Panc1 (cell line): ENCODE measurements around the gene ZNF44. TPM values are rescaled to one million over a fixed set of nuclear protein-coding genes. Genes with fewer than 3 reads are reported as not detected.

Experiments used
- ATAC-seq: fragments of 200-7000 bp; cut with Tn5 transposase; 2 replicates; pipeline ENCODE4 v1.9.1; 2020; ENCODE audit warnings: mild to moderate bottlenecking, moderate library complexity
- BruUV-seq: library from RNA; stranded (reverse); fragments of 400-500 nt; replicated peaks from 2 replicates; lab custom pipeline; 2021; lab: Mats Ljungman, UMichigan
- CTCF ChIA-PET: fragments of 300-600 bp; sonication (Branson Sonifier 250); formaldehyde crosslinking; loops from one replicate; lab custom pipeline; 2022; ENCODE audit warnings: antibody characterized with exemption; lab: Charles Lee
- POLR2A ChIA-PET: fragments of 300-600 bp; sonication (Branson Sonifier 250); formaldehyde crosslinking; loops from one replicate; lab custom pipeline; 2022; ENCODE audit warnings: antibody characterized with exemption; lab: Charles Lee
- DNase-seq: peaks from one replicate; pipeline ENCODE4 v3.0.0-alpha.2; 2010; ENCODE audit warnings: low read depth, low spot score
- H3K27ac ChIP-seq: 2 replicates; pipeline ENCODE4 v1.5.1; 2011; ENCODE audit warnings: mild to moderate bottlenecking, low read length, inconsistent platforms
- H3K27me3 ChIP-seq: fragments of 200-500 bp; sonication (Bioruptor generic); 2 replicates; pipeline ENCODE4 v1.6.0; 2014; ENCODE audit warnings: low read length, inconsistent platforms; ENCODE audit not compliant: control insufficient read depth, insufficient read depth
- H3K36me3 ChIP-seq: fragments of 200-500 bp; sonication (Bioruptor generic); 2 replicates; pipeline ENCODE4 v1.5.1; 2014; ENCODE audit warnings: inconsistent platforms, mild to moderate bottlenecking, low read length, moderate library complexity; ENCODE audit not compliant: control insufficient read depth, insufficient read depth
- H3K4me1 ChIP-seq: 2 replicates; pipeline ENCODE4 v1.5.1; 2011; ENCODE audit warnings: inconsistent platforms, mild to moderate bottlenecking, low read length, moderate library complexity; ENCODE audit not compliant: control insufficient read depth, insufficient read depth
- H3K4me3 ChIP-seq, 2 experiments: 2 replicates each; pipeline ENCODE4 v1.5.1; 2011 to 2012; ENCODE audit warnings: low read depth in 2 of 2, low read length in 2 of 2, mild to moderate bottlenecking in 2 of 2, inconsistent platforms in 1 of 2, moderate library complexity in 1 of 2
- H3K9me3 ChIP-seq: fragments of 200-500 bp; sonication (Bioruptor generic); 2 replicates; pipeline ENCODE4 v1.5.1; 2014; ENCODE audit warnings: low read depth, mild to moderate bottlenecking, inconsistent platforms, low read length, moderate library complexity; ENCODE audit not compliant: control insufficient read depth, insufficient read depth
- POLR2AphosphoS5 ChIP-seq: IDR thresholded peaks from 2 replicates; pipeline ENCODE4 v1.6.1; 2012; ENCODE audit warnings: mild to moderate bottlenecking, low read depth, low read length, moderate library complexity
- SIN3A ChIP-seq: IDR thresholded peaks from 2 replicates; pipeline ENCODE4 v1.6.1; 2012; ENCODE audit warnings: low read depth, mild to moderate bottlenecking, low read length, moderate library complexity, borderline replicate concordance; ENCODE audit not compliant: insufficient read depth
- TCF7L2 ChIP-seq: IDR thresholded peaks from 2 replicates; pipeline ENCODE4 v1.6.1; 2011; ENCODE audit warnings: mild to moderate bottlenecking, low read depth, low read length, inconsistent platforms
- in situ Hi-C: cut with HindIII; loops from 2 replicates; pipeline ENCODE4 v1.10.0; 2016; ENCODE audit warnings: low sequenced_read_pairs, low pct_unique_long_range_greater_than_20kb
- intact Hi-C: fragments of 100-400 bp; cut with micrococcal nuclease; formaldehyde crosslinking; loops from one replicate; pipeline ENCODE4 v1.10.0; 2022; ENCODE audit not compliant: unreplicated experiment
- total RNA-seq: library from RNA; stranded (reverse); gene quantifications from one replicate; pipeline ENCODE4 v1.2.1, GENCODE V29; 2021; ENCODE audit not compliant: unreplicated experiment
- TF ChIP-seq, protein P1 (sequence below): fragments of 450-650 bp; IDR thresholded peaks from 2 replicates; pipeline ENCODE4 v1.5.1; 2017; ENCODE audit warnings: mild to moderate bottlenecking
- TF ChIP-seq, protein P2 (sequence below), 2 experiments: IDR thresholded peaks; 2 replicates each; pipeline ENCODE4 v1.6.1; 2011 to 2012; ENCODE audit warnings: low read depth in 2 of 2, control low read depth in 1 of 2, low read length in 1 of 2, mild to moderate bottlenecking in 1 of 2, moderate library complexity in 1 of 2; ENCODE audit not compliant: insufficient read depth in 1 of 2

ZNF44 gene
- total RNA-seq, 1 experiment from 2014 or later, result 5.0 TPM

GRCh38 chr19:12260861-12261260 is 33.8 kb downstream of the ZNF44 start:
- Histone ChIP-seq H3K36me3 (no peaks in the 10 kb centered on the region), H3K4me3 (no peak overlapping the region), H3K9me3 (no peaks in the 10 kb centered on the region; the same call in 1 of the 2 replicates), H3K27ac (no peak overlapping the region), H3K4me1 (no peaks in the 10 kb centered on the region), H3K27me3 (no peaks in the 10 kb centered on the region)
- TF ChIP-seq SIN3A, result no peak
- TF ChIP-seq, protein P1, sequence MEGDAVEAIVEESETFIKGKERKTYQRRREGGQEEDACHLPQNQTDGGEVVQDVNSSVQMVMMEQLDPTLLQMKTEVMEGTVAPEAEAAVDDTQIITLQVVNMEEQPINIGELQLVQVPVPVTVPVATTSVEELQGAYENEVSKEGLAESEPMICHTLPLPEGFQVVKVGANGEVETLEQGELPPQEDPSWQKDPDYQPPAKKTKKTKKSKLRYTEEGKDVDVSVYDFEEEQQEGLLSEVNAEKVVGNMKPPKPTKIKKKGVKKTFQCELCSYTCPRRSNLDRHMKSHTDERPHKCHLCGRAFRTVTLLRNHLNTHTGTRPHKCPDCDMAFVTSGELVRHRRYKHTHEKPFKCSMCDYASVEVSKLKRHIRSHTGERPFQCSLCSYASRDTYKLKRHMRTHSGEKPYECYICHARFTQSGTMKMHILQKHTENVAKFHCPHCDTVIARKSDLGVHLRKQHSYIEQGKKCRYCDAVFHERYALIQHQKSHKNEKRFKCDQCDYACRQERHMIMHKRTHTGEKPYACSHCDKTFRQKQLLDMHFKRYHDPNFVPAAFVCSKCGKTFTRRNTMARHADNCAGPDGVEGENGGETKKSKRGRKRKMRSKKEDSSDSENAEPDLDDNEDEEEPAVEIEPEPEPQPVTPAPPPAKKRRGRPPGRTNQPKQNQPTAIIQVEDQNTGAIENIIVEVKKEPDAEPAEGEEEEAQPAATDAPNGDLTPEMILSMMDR, result no peak
- no peak for TF ChIP-seq TCF7L2
- TF ChIP-seq POLR2AphosphoS5, result no peak
- TF ChIP-seq, protein P2, sequence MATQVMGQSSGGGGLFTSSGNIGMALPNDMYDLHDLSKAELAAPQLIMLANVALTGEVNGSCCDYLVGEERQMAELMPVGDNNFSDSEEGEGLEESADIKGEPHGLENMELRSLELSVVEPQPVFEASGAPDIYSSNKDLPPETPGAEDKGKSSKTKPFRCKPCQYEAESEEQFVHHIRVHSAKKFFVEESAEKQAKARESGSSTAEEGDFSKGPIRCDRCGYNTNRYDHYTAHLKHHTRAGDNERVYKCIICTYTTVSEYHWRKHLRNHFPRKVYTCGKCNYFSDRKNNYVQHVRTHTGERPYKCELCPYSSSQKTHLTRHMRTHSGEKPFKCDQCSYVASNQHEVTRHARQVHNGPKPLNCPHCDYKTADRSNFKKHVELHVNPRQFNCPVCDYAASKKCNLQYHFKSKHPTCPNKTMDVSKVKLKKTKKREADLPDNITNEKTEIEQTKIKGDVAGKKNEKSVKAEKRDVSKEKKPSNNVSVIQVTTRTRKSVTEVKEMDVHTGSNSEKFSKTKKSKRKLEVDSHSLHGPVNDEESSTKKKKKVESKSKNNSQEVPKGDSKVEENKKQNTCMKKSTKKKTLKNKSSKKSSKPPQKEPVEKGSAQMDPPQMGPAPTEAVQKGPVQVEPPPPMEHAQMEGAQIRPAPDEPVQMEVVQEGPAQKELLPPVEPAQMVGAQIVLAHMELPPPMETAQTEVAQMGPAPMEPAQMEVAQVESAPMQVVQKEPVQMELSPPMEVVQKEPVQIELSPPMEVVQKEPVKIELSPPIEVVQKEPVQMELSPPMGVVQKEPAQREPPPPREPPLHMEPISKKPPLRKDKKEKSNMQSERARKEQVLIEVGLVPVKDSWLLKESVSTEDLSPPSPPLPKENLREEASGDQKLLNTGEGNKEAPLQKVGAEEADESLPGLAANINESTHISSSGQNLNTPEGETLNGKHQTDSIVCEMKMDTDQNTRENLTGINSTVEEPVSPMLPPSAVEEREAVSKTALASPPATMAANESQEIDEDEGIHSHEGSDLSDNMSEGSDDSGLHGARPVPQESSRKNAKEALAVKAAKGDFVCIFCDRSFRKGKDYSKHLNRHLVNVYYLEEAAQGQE (IDR thresholded peaks at IDR 0.05; ENCODE audit: insufficient read depth in 1 of 2, low read depth in 2 of 2, low read length in 1 of 2), result no peak
- no peak for ATAC-seq
- ChIA-PET CTCF (no interaction called here), POLR2A (no interaction called here)
- intact Hi-C loops, result no loop called here
- no TSS peak for BruUV-seq
- in situ Hi-C loops, result no loop called here
- no peak for DNase-seq

- Histone ChIP-seq H3K9me3 (no peaks in the 10 kb centered on the region; the same call in 1 of the 2 replicates), H3K4me3 (no peak overlapping the region), H3K27ac (no peak overlapping the region), H3K27me3 (no peaks in the 10 kb centered on the region), H3K4me1 (no peaks in the 10 kb centered on the region), H3K36me3 (no peaks in the 10 kb centered on the region)
- BruUV-seq, result no TSS peak
- ChIA-PET POLR2A (no interaction called here), CTCF (no interaction called here)
- intact Hi-C loops, result no loop called here
- DNase-seq (no peak), ATAC-seq (no peak)
- TF ChIP-seq POLR2AphosphoS5 (no peak), SIN3A (no peak), TCF7L2 (no peak)
- TF ChIP-seq, protein P1, result no peak
- TF ChIP-seq, protein P2 (IDR thresholded peaks at IDR 0.05; ENCODE audit: insufficient read depth in 1 of 2, low read depth in 2 of 2, low read length in 1 of 2), result no peak
- in situ Hi-C loops, result no loop called here
Measured at GRCh38 chr19:12260236-12260635, 34.4 kb downstream of the ZNF44 start.
